H1 (cell line): ENCODE measurements around the gene SCD. TPM values are rescaled to one million over a fixed set of nuclear protein-coding genes. Genes with fewer than 3 reads are reported as not detected.

ENCODE experiments used
- CTCF ChIA-PET: fragments of 300-600 bp; sonication (Branson Sonifier 250); formaldehyde crosslinking; loops from one replicate; lab custom pipeline; 2021; ENCODE audit not compliant: partially characterized antibody; lab: Charles Lee
- POLR2A ChIA-PET: fragments of 300-600 bp; sonication (Branson Sonifier 250); formaldehyde crosslinking; loops from one replicate; lab custom pipeline; 2021; ENCODE audit warnings: inconsistent platforms; ENCODE audit not compliant: partially characterized antibody; lab: Charles Lee
- DNase-seq, 2 experiments: peaks; one replicate each; pipeline versions ENCODE4 v3.0.0 to v3.0.0-alpha.2; 2010 to 2022; ENCODE audit warnings: low spot score in 2 of 2, low read depth in 1 of 2, mixed read lengths in 1 of 2
- FAIRE-seq: peaks from 2 replicates; lab custom pipeline; 2011; peaks lifted over from hg19 to GRCh38; lab: Jason Lieb, UNC
- H2AFZ ChIP-seq: 2 replicates; pipeline ENCODE4 v1.8.1; 2012; ENCODE audit warnings: low read length, inconsistent platforms
- H2AK5ac ChIP-seq: 2 replicates; pipeline ENCODE4 v1.6.1; 2013; ENCODE audit warnings: low read depth, low read length
- H2BK120ac ChIP-seq: replicated peaks from 2 replicates; pipeline ENCODE3; 2013; ENCODE audit warnings: low read depth, low read length, inconsistent platforms
- H2BK12ac ChIP-seq: 2 replicates; pipeline ENCODE4 v1.6.1; 2013; ENCODE audit warnings: low read depth, low read length
- H2BK15ac ChIP-seq: 2 replicates; pipeline ENCODE4 v1.6.1; 2013; ENCODE audit warnings: low read length
- H2BK20ac ChIP-seq: 2 replicates; pipeline ENCODE4 v1.6.1; 2013; ENCODE audit warnings: low read length
- H2BK5ac ChIP-seq: 2 replicates; pipeline ENCODE4 v1.6.1; 2013; ENCODE audit warnings: low read depth, low read length
- H3K14ac ChIP-seq: 2 replicates; pipeline ENCODE4 v1.6.1; 2013; ENCODE audit warnings: inconsistent platforms; ENCODE audit not compliant: insufficient read length
- H3K18ac ChIP-seq: 2 replicates; pipeline ENCODE4 v1.6.1; 2013; ENCODE audit warnings: low read length; ENCODE audit errors: extremely low read depth
- H3K23ac ChIP-seq: 2 replicates; pipeline ENCODE4 v1.6.1; 2013; ENCODE audit warnings: inconsistent platforms; ENCODE audit not compliant: insufficient read length
- H3K23me2 ChIP-seq: 2 replicates; pipeline ENCODE4 v1.6.1; 2013; ENCODE audit warnings: low read depth, low read length
- H3K27ac ChIP-seq: 2 replicates; pipeline ENCODE4 v1.6.1; 2011; ENCODE audit warnings: low read depth, low read length, inconsistent platforms
- H3K27me3 ChIP-seq, 4 experiments: replicated peaks in 1 of 4; 1 replicate in 1 of 4; 2 replicates in 3 of 4; pipeline versions ENCODE4 v1.6.1 to v1.8.1; 2011 to 2013; ENCODE audit warnings: low read length in 3 of 4, mild to moderate bottlenecking in 3 of 4, inconsistent platforms in 2 of 4, mixed read lengths in 2 of 4, moderate library complexity in 1 of 4; ENCODE audit not compliant: control insufficient read depth in 3 of 4, insufficient read depth in 3 of 4; ENCODE audit errors: extremely low read depth in 1 of 4
- H3K36me3 ChIP-seq, 4 experiments: 2 replicates each; pipeline versions ENCODE4 v1.6.1 to v1.8.1; 2011 to 2013; ENCODE audit warnings: mild to moderate bottlenecking in 4 of 4, low read length in 3 of 4, moderate library complexity in 2 of 4, control low read depth in 1 of 4, inconsistent platforms in 1 of 4; ENCODE audit not compliant: insufficient read depth in 4 of 4, control insufficient read depth in 2 of 4
- H3K4ac ChIP-seq: replicated peaks from 2 replicates; pipeline ENCODE3; 2013; ENCODE audit warnings: low read length, low read depth, mixed read lengths, inconsistent platforms; ENCODE audit not compliant: insufficient read length
- H3K4me1 ChIP-seq, 4 experiments: replicated peaks in 1 of 4; 1 replicate in 1 of 4; 2 replicates in 3 of 4; pipeline versions ENCODE4 v1.6.1 to v1.8.1; 2011 to 2013; ENCODE audit warnings: low read length in 3 of 4, inconsistent platforms in 2 of 4, mixed read lengths in 1 of 4; ENCODE audit not compliant: insufficient read depth in 4 of 4, control insufficient read depth in 3 of 4
- H3K4me2 ChIP-seq, 2 experiments: 2 replicates each; pipeline versions ENCODE4 v1.6.1 to v1.8.1; 2011 to 2013; ENCODE audit warnings: low read depth in 2 of 2, low read length in 2 of 2, control low read depth in 1 of 2, inconsistent platforms in 1 of 2, mild to moderate bottlenecking in 1 of 2; ENCODE audit not compliant: insufficient read depth in 1 of 2
- H3K4me3 ChIP-seq, 4 experiments: fragments of 200-600, 300-600 bp in 1 of 4; sonication (generic), shearing (Covaris generic), sonication (Bioruptor Twin) in 1 of 4; 2 replicates each; pipeline versions ENCODE4 v1.5.1 to v1.8.1; 2011 to 2016; ENCODE audit warnings: low read length in 4 of 4, low read depth in 3 of 4, control low read depth in 2 of 4, inconsistent platforms in 2 of 4, mild to moderate bottlenecking in 2 of 4, mixed read lengths in 1 of 4, moderate library complexity in 1 of 4; ENCODE audit not compliant: insufficient read depth in 2 of 4; ENCODE audit errors: extremely low read depth in 1 of 4
- H3K56ac ChIP-seq: replicated peaks from 2 replicates; pipeline ENCODE3; 2013; ENCODE audit warnings: low read depth, mild to moderate bottlenecking, mixed read lengths, low read length, inconsistent platforms; ENCODE audit not compliant: insufficient read length
- H3K79me1 ChIP-seq: 2 replicates; pipeline ENCODE4 v1.6.1; 2013; ENCODE audit warnings: low read depth, low read length, control low read depth
- H3K79me2 ChIP-seq, 2 experiments: 2 replicates each; pipeline versions ENCODE4 v1.6.1 to v1.8.1; 2012 to 2013; ENCODE audit warnings: low read length in 2 of 2, mild to moderate bottlenecking in 2 of 2, inconsistent platforms in 1 of 2; ENCODE audit not compliant: insufficient read depth in 2 of 2, control insufficient read depth in 1 of 2
- H3K9ac ChIP-seq, 4 experiments: replicated peaks in 1 of 4; 1 replicate in 1 of 4; 2 replicates in 3 of 4; pipeline versions ENCODE4 v1.6.1 to v1.8.1; 2011 to 2013; ENCODE audit warnings: low read depth in 3 of 4, low read length in 3 of 4, control low read depth in 2 of 4, mild to moderate bottlenecking in 2 of 4, moderate library complexity in 2 of 4, inconsistent platforms in 1 of 4; ENCODE audit errors: extremely low read depth in 1 of 4
- H3K9me3 ChIP-seq, 2 experiments: 2 replicates each; pipeline versions ENCODE4 v1.6.1 to v1.8.1; 2012 to 2013; ENCODE audit warnings: mild to moderate bottlenecking in 2 of 2, moderate library complexity in 2 of 2, control low read depth in 1 of 2, inconsistent platforms in 1 of 2, low read depth in 1 of 2, low read length in 1 of 2, mixed read lengths in 1 of 2; ENCODE audit not compliant: insufficient read depth in 2 of 2
- H4K20me1 ChIP-seq, 2 experiments: replicated peaks in 1 of 2; 2 replicates each; pipeline versions ENCODE3 to v1.8.1; 2011 to 2013; ENCODE audit warnings: inconsistent platforms in 2 of 2, low read length in 2 of 2, mild to moderate bottlenecking in 1 of 2; ENCODE audit not compliant: insufficient read depth in 2 of 2, control insufficient read depth in 1 of 2
- H4K5ac ChIP-seq: 2 replicates; pipeline ENCODE4 v1.6.1; 2013; ENCODE audit warnings: low read length, low read depth, mixed read lengths, inconsistent platforms; ENCODE audit not compliant: insufficient read length
- H4K8ac ChIP-seq: 2 replicates; pipeline ENCODE4 v1.8.0; 2013; ENCODE audit warnings: mild to moderate bottlenecking, moderate library complexity, low read length, inconsistent platforms; ENCODE audit not compliant: insufficient read depth; ENCODE audit errors: extremely low read depth
- H4K91ac ChIP-seq: replicated peaks from 2 replicates; pipeline ENCODE3; 2013; ENCODE audit warnings: low read length, mixed read lengths, inconsistent platforms; ENCODE audit not compliant: insufficient read length
- CREB1 ChIP-seq: IDR thresholded peaks from 2 replicates; pipeline ENCODE4 v1.6.1; 2012; ENCODE audit warnings: inconsistent platforms
- JUN ChIP-seq: IDR thresholded peaks from 2 replicates; pipeline ENCODE4 v1.6.1; 2011; ENCODE audit warnings: low read depth, mild to moderate bottlenecking, improper control_type of control experiment, low read length
- POU5F1 ChIP-seq: IDR thresholded peaks from 2 replicates; pipeline ENCODE4 v1.6.1; 2011; ENCODE audit warnings: low read depth, mild to moderate bottlenecking, low read length, moderate library complexity
- RAD21 ChIP-seq, 2 experiments: IDR thresholded peaks in 1 of 2; conservative IDR thresholded peaks in 1 of 2; 2 replicates each; pipeline ENCODE4 v1.6.1; 2011; ENCODE audit warnings: low read depth in 2 of 2, low read length in 2 of 2, improper control_type of control experiment in 1 of 2, inconsistent platforms in 1 of 2, mild to moderate bottlenecking in 1 of 2, moderate library complexity in 1 of 2
- SIN3A ChIP-seq, 2 experiments: IDR thresholded peaks in 1 of 2; conservative IDR thresholded peaks in 1 of 2; 2 replicates each; pipeline ENCODE4 v1.6.1; 2011 to 2012; ENCODE audit warnings: low read length in 2 of 2, improper control_type of control experiment in 1 of 2, low read depth in 1 of 2, mild to moderate bottlenecking in 1 of 2
- ZNF274 ChIP-seq: IDR thresholded peaks from 2 replicates; pipeline ENCODE4 v1.7.0; 2012; ENCODE audit warnings: low read length, borderline replicate concordance; ENCODE audit errors: extremely low read depth
- WGBS, 2 experiments: shearing (Covaris generic) in 1 of 2; methylation state at CpG; one replicate each; pipeline versions ENCODE4 v1.1.6 to v1.1.7; 2013 to 2015; ENCODE audit warnings: low lambda C conversion rate in 2 of 2, mixed read lengths in 2 of 2, inconsistent platforms in 1 of 2, low coverage in 1 of 2, missing lambda C conversion rate in 1 of 2; ENCODE audit not compliant: insufficient replicate concordance in 2 of 2, insufficient coverage in 1 of 2, insufficient read length in 1 of 2; ENCODE audit errors: extremely low coverage in 1 of 2, missing lambda C conversion rate in 1 of 2; 5-methylcytosine and 5-hydroxymethylcytosine counted together
- polyA plus RNA-seq, 7 experiments: library from polyadenylated mRNA; depleted of rRNA in 3 of 7; stranded (reverse) in 5 of 7; unstranded in 2 of 7; fragments of >200 nt in 5 of 7; fragments of 200-250 nt in 2 of 7; gene quantifications; 1 replicate in 5 of 7; 2 replicates in 1 of 7; 4 replicates in 1 of 7; pipeline versions ENCODE4 v1.2.1 to v1.2.3, GENCODE V29; 2011 to 2013; ENCODE audit warnings: missing spikeins in 2 of 7, mixed read lengths in 2 of 7
- total RNA-seq: library from RNA; stranded (reverse); fragmentation: NEBNext Ultra II Directional; extraction: Animal tissue kit (Norgen Biotek cat#: 25700); gene quantifications from 2 replicates; pipeline ENCODE4 v1.2.1, GENCODE V29; 2021

The SCD gene
- total and polyA plus RNA-seq, 2 of the 8 experiments (the other 6 are each of a cell fraction or from before 2014, with no cell fraction given), result 397 to 621 TPM

DNA sequence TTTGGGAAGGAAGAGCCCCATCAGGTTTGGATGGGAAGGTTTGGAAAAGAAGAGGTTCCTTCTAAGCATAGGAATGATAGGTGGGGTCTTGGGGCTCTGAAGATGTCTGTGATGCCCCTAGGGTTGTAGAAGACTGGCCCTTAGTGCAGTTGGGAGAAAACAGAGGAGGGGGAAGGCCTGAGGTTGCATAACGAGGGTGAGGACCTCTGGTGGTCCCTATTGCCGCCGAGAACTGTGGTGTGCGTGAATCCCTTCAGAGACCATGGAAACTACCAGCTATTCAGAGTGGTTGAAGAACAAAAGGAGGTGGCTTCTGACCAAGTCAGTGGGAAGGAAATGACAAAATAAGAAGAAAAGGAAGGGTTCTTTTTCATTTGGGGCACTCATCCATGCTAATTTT is 13.9 kb upstream of the SCD start:
- Histone ChIP-seq H4K20me1 (no peaks in the 10 kb centered on the region), H3K23ac (no peak overlapping the region), H2BK12ac (no peak overlapping the region), H3K9me3 (no peaks in the 10 kb centered on the region), H3K4me1 (no peaks in the 10 kb centered on the region; a peak in 1 of 7 replicates), H4K8ac (no peak overlapping the region), H2BK20ac (no peak overlapping the region)
- DNase-seq (no peak), FAIRE-seq (no peak)
- TF ChIP-seq ZNF274 (no peak), CREB1 (no peak), POU5F1 (no peak), RAD21 (IDR thresholded peaks at IDR 0.05 in 1 of 2, conservative IDR thresholded peaks at IDR 0.05 in 1 of 2; ENCODE audit: low read depth in 2 of 2, low read length in 2 of 2) (0 out of 4 replicates have a peak, but pooled peaks of 1 of the 2 experiments have one; percentile 1), SIN3A (conservative IDR thresholded peaks at IDR 0.05 in 1 of 2, IDR thresholded peaks at IDR 0.05 in 1 of 2; ENCODE audit: low read depth in 1 of 2, low read length in 2 of 2) (no peak), JUN (no peak)
- TF ChIP-seq, all 59 proteins: peak for 1
- Histone ChIP-seq H3K18ac (no peak overlapping the region), H3K36me3 (no peaks in the 10 kb centered on the region; a peak in 1 of 8 replicates), H3K4me2 (no peak overlapping the region), H3K27me3 (no peaks in the 10 kb centered on the region; a peak in 1 of 7 replicates), H3K23me2 (no peaks in the 10 kb centered on the region), H3K56ac (no peak overlapping the region), H4K91ac (no peak overlapping the region), H2BK5ac (no peak overlapping the region), H2BK15ac (no peak overlapping the region), H3K4me3 (no peak overlapping the region), H4K5ac (no peak overlapping the region), H3K4ac (no peak overlapping the region), H2AFZ (no peak overlapping the region), H3K79me2 (no peaks in the 10 kb centered on the region), H2AK5ac (no peak overlapping the region), H3K27ac (no peak overlapping the region), H3K9ac (no peak overlapping the region), H3K14ac (no peak overlapping the region), H2BK120ac (no peak overlapping the region), H3K79me1 (no peaks in the 10 kb centered on the region)
- ChIA-PET POLR2A (interaction anchor here (0.5 kb wide), 1 partner anchor 69 kb away, joined by 4 read pairs; no protein-coding TSS in a partner anchor), CTCF (interaction anchor here (1.1 to 21.7 kb wide), 6 partner anchors 10 to 176 kb away, joined by 3 to 226 read pairs (median 4); no protein-coding TSS in a partner anchor)
- 85% methylated on average over 4 of the region's 4 CpGs; no CpG with 5 or more reads in 1 of the 2 experiments for WGBS, 2 experiments
